Transverse colon (tissue), 4 donors: Measurements from ENCODE around the gene LEKR1.

Experiments
- EP300 ChIP-seq: sonication (generic); formaldehyde crosslinking; IDR thresholded peaks from one replicate; pipeline ENCODE4 v1.6.1; 2017; ENCODE audit warnings: antibody characterized with exemption, low read depth
- POLR2A ChIP-seq: fragments of 450-650 bp; IDR thresholded peaks from one replicate; pipeline ENCODE4 v1.6.1; 2016; ENCODE audit warnings: antibody characterized with exemption, mild to moderate bottlenecking, moderate library complexity
- POLR2AphosphoS5 ChIP-seq, 3 donors: sonication (generic); formaldehyde crosslinking; IDR thresholded peaks; one replicate each; pipeline ENCODE4 v1.6.1; 2016; ENCODE audit warnings: antibody characterized with exemption in 3 of 3
- TF ChIP-seq, protein P1 (sequence below), 5 experiments: fragments of 200-600 bp in 3 of 5; fragments of 450-650 bp in 2 of 5; sonication (generic) in 3 of 5; IDR thresholded peaks; 1 replicate in 2 of 5; 2 replicates in 3 of 5; pipeline ENCODE4 v1.5.1; 2016 to 2017; ENCODE audit warnings: antibody characterized with exemption in 5 of 5, inconsistent platforms in 3 of 5, mild to moderate bottlenecking in 2 of 5, moderate library complexity in 1 of 5

- TF ChIP-seq POLR2A: no peak
- TF ChIP-seq POLR2AphosphoS5 (IDR thresholded peaks at IDR 0.05): no peak
- TF ChIP-seq, protein P1, sequence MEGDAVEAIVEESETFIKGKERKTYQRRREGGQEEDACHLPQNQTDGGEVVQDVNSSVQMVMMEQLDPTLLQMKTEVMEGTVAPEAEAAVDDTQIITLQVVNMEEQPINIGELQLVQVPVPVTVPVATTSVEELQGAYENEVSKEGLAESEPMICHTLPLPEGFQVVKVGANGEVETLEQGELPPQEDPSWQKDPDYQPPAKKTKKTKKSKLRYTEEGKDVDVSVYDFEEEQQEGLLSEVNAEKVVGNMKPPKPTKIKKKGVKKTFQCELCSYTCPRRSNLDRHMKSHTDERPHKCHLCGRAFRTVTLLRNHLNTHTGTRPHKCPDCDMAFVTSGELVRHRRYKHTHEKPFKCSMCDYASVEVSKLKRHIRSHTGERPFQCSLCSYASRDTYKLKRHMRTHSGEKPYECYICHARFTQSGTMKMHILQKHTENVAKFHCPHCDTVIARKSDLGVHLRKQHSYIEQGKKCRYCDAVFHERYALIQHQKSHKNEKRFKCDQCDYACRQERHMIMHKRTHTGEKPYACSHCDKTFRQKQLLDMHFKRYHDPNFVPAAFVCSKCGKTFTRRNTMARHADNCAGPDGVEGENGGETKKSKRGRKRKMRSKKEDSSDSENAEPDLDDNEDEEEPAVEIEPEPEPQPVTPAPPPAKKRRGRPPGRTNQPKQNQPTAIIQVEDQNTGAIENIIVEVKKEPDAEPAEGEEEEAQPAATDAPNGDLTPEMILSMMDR (IDR thresholded peaks at IDR 0.05): no peak
- no peak for TF ChIP-seq EP300
These were observed 28.8 kb upstream of the LEKR1 start for GRCh38 chr3:156797368-156797767.
